Caco-2 (cell line): ENCODE data around the gene DNHD1. TPM values are rescaled to one million over a fixed set of nuclear protein-coding genes. Genes with fewer than 3 reads are reported as not detected.

ENCODE experiments used
- BruUV-seq: library from RNA; stranded (reverse); fragments of 400-500 nt; replicated peaks from 2 replicates; lab custom pipeline; 2021; lab: Mats Ljungman, UMichigan
- CTCF ChIA-PET: fragments of 300-600 bp; sonication (Branson Sonifier 250); formaldehyde crosslinking; loops from one replicate; lab custom pipeline; 2022; ENCODE audit warnings: antibody characterized with exemption; lab: Charles Lee
- POLR2A ChIA-PET: fragments of 300-600 bp; sonication (Branson Sonifier 250); formaldehyde crosslinking; loops from one replicate; lab custom pipeline; 2022; ENCODE audit warnings: antibody characterized with exemption; lab: Charles Lee
- DNase-seq, 2 experiments: peaks; one replicate each; pipeline versions ENCODE4 v3.0.0 to v3.0.0-alpha.2; 2020 to 2022
- H3K27me3 ChIP-seq: replicated peaks from 2 replicates; pipeline ENCODE4 v1.6.0; 2011; ENCODE audit warnings: low read length; ENCODE audit not compliant: control insufficient read depth, insufficient read depth
- H3K36me3 ChIP-seq: 2 replicates; pipeline ENCODE4 v1.5.1; 2011; ENCODE audit warnings: low read length; ENCODE audit not compliant: control insufficient read depth, insufficient read depth
- H3K4me1 ChIP-seq: fragments of 250-450 bp; sonication (Bioruptor Pico); 2 replicates; pipeline ENCODE4 v1.5.1; 2020; ENCODE audit warnings: mild to moderate bottlenecking
- H3K4me3 ChIP-seq: 2 replicates; pipeline ENCODE4 v1.5.1; 2011; ENCODE audit warnings: low read depth, mild to moderate bottlenecking, control low read depth, low read length
- H3K9me3 ChIP-seq: fragments of 250-450 bp; sonication (Bioruptor Pico); 2 replicates; pipeline ENCODE4 v1.5.1; 2020; ENCODE audit warnings: mild to moderate bottlenecking, moderate library complexity
- H3K27ac Mint-ChIP-seq: one replicate; pipeline ENCODE4 v1.8.0; 2022; ENCODE audit warnings: mixed read lengths; ENCODE audit not compliant: unreplicated experiment
- H3K27me3 Mint-ChIP-seq: one replicate; pipeline ENCODE4 v1.8.0; 2022; ENCODE audit warnings: mixed read lengths; ENCODE audit not compliant: insufficient read depth, unreplicated experiment
- H3K36me3 Mint-ChIP-seq: one replicate; pipeline ENCODE4 v1.8.0; 2022; ENCODE audit warnings: mild to moderate bottlenecking, mixed read lengths; ENCODE audit not compliant: insufficient read depth, unreplicated experiment
- H3K4me1 Mint-ChIP-seq: one replicate; pipeline ENCODE4 v1.8.0; 2022; ENCODE audit warnings: low read depth, mixed read lengths; ENCODE audit not compliant: unreplicated experiment
- H3K4me3 Mint-ChIP-seq: one replicate; pipeline ENCODE4 v1.8.0; 2022; ENCODE audit warnings: mild to moderate bottlenecking, moderate library complexity, mixed read lengths; ENCODE audit not compliant: unreplicated experiment
- H3K9me3 Mint-ChIP-seq: one replicate; pipeline ENCODE4 v1.8.0; 2022; ENCODE audit warnings: mixed read lengths; ENCODE audit not compliant: unreplicated experiment
- intact Hi-C: fragments of 100-400 bp; cut with micrococcal nuclease; formaldehyde crosslinking; loops from one replicate; pipeline ENCODE4 v1.10.0; 2022; ENCODE audit not compliant: unreplicated experiment
- total RNA-seq: library from RNA; stranded (reverse); gene quantifications from 2 replicates; pipeline ENCODE4 v1.2.3, GENCODE V29; 2022
- TF ChIP-seq, protein P1 (sequence below), 2 experiments: fragments of 200-600 bp in 1 of 2; IDR thresholded peaks; 1 replicate in 1 of 2; 2 replicates in 1 of 2; pipeline versions ENCODE4 v1.5.1 to v1.8.0; 2011 to 2022; ENCODE audit warnings: antibody characterized with exemption in 1 of 2, control low read depth in 1 of 2, inconsistent platforms in 1 of 2, low read depth in 1 of 2, low read length in 1 of 2, mild to moderate bottlenecking in 1 of 2, moderate library complexity in 1 of 2; ENCODE audit not compliant: insufficient read depth in 1 of 2, severe bottlenecking in 1 of 2, unreplicated experiment in 1 of 2

DNHD1 gene
- total RNA-seq, 1 experiment from 2014 or later = 5.7 TPM

GRCh38 chr11:6606471-6607189 lies 109.5 kb downstream of the DNHD1 start:
- H3K4me3 Mint-ChIP-seq = peak overlapping the region; percentile 49
- Histone ChIP-seq H3K4me1 (peaks cover 43% of the 10 kb centered on the region), H3K36me3 (peaks cover 5% of the 10 kb centered on the region; the same call in 1 of the 2 replicates), H3K4me3 (no peak overlapping the region), H3K9me3 (no peaks in the 10 kb centered on the region), H3K27me3 (no peaks in the 10 kb centered on the region)
- intact Hi-C loops = no loop called here
- H3K27me3 Mint-ChIP-seq = no peaks in the 10 kb centered on the region
- no TSS peak for BruUV-seq
- TF ChIP-seq, protein P1, sequence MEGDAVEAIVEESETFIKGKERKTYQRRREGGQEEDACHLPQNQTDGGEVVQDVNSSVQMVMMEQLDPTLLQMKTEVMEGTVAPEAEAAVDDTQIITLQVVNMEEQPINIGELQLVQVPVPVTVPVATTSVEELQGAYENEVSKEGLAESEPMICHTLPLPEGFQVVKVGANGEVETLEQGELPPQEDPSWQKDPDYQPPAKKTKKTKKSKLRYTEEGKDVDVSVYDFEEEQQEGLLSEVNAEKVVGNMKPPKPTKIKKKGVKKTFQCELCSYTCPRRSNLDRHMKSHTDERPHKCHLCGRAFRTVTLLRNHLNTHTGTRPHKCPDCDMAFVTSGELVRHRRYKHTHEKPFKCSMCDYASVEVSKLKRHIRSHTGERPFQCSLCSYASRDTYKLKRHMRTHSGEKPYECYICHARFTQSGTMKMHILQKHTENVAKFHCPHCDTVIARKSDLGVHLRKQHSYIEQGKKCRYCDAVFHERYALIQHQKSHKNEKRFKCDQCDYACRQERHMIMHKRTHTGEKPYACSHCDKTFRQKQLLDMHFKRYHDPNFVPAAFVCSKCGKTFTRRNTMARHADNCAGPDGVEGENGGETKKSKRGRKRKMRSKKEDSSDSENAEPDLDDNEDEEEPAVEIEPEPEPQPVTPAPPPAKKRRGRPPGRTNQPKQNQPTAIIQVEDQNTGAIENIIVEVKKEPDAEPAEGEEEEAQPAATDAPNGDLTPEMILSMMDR (IDR thresholded peaks at IDR 0.05; ENCODE audit: insufficient read depth in 1 of 2, low read depth in 1 of 2, low read length in 1 of 2, severe bottlenecking in 1 of 2, unreplicated experiment in 1 of 2) = no peak
- DNase-seq = peak; percentile 93 to 96
- peaks cover 17% of the 10 kb centered on the region for H3K4me1 Mint-ChIP-seq
- POLR2A ChIA-PET = interaction anchor here (0.6 to 1.4 kb wide), 4 partner anchors 12 to 125 kb away, joined by 4 to 11 read pairs (median 4); partner anchors contain the start of genes ARFIP2, MRPL17, TIMM10B and TPP1
- no peaks in the 10 kb centered on the region for H3K36me3 Mint-ChIP-seq
- CTCF ChIA-PET = interaction anchor here (0.5 to 1.5 kb wide), 7 partner anchors 13 to 244 kb away, joined by 3 to 9 read pairs (median 5); partner anchors contain the start of genes MRPL17 and TPP1
- H3K9me3 Mint-ChIP-seq = no peaks in the 10 kb centered on the region
- H3K27ac Mint-ChIP-seq = peak overlapping the region; percentile 93

- DNase-seq = no peak
- no peak overlapping the region for H3K4me3 Mint-ChIP-seq
- H3K36me3 Mint-ChIP-seq = no peaks in the 10 kb centered on the region
- CTCF ChIA-PET = interaction anchor here (0.8 to 1.5 kb wide), 6 partner anchors 12 to 244 kb away, joined by 3 to 9 read pairs (median 5); partner anchors contain the start of genes MRPL17 and TPP1
- H3K4me1 Mint-ChIP-seq = peaks cover 17% of the 10 kb centered on the region
- H3K4me3 ChIP-seq = no peak overlapping the region
- H3K4me1 ChIP-seq = peaks cover 38% of the 10 kb centered on the region
- TF ChIP-seq, protein P1 (IDR thresholded peaks at IDR 0.05; ENCODE audit: insufficient read depth in 1 of 2, low read depth in 1 of 2, low read length in 1 of 2, severe bottlenecking in 1 of 2, unreplicated experiment in 1 of 2) = no peak
- H3K27me3 Mint-ChIP-seq = no peaks in the 10 kb centered on the region
- H3K27me3 ChIP-seq = no peaks in the 10 kb centered on the region
- H3K9me3 ChIP-seq = no peaks in the 10 kb centered on the region
- POLR2A ChIA-PET = interaction anchor here (0.9 to 1.4 kb wide), 3 partner anchors 12 to 126 kb away, joined by 4 to 11 read pairs (median 5); partner anchors contain the start of genes ARFIP2, MRPL17, TIMM10B and TPP1
- no peaks in the 10 kb centered on the region for H3K9me3 Mint-ChIP-seq
- BruUV-seq = no TSS peak
- peak overlapping the region; percentile 16 for H3K27ac Mint-ChIP-seq
- intact Hi-C loops = no loop called here
- peaks cover 5% of the 10 kb centered on the region; the same call in 1 of the 2 replicates for H3K36me3 ChIP-seq
These were observed 110.2 kb downstream of the DNHD1 start for GRCh38 chr11:6607190-6607795.

DNA sequence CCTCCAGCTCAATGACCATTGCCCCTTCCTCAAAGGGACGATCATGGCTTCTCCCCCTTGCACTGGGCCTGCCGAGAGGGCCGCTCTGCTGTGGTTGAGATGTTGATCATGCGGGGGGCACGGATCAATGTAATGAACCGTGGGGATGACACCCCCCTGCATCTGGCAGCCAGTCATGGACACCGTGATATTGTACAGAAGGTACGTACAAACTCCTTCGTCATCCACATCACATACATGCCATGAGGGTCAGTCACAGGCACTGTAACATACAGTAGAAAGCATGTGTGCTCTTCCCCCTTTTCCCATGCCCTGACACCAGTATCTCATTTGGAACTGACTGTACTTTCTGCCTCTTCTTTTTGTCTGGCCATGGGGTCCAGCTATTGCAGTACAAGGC lies 110.9 kb downstream of the DNHD1 start:
- no peaks in the 10 kb centered on the region for H3K36me3 Mint-ChIP-seq
- Histone ChIP-seq H3K9me3 (no peaks in the 10 kb centered on the region), H3K36me3 (peaks cover 5% of the 10 kb centered on the region; the same call in 1 of the 2 replicates), H3K27me3 (no peaks in the 10 kb centered on the region), H3K4me1 (peaks cover 39% of the 10 kb centered on the region), H3K4me3 (no peak overlapping the region)
- peak overlapping the region; percentile 16 for H3K27ac Mint-ChIP-seq
- no peak overlapping the region for H3K4me3 Mint-ChIP-seq
- no peaks in the 10 kb centered on the region for H3K27me3 Mint-ChIP-seq
- peaks cover 17% of the 10 kb centered on the region for H3K4me1 Mint-ChIP-seq
- CTCF ChIA-PET = interaction anchor here (1.5 kb wide), 1 partner anchor 75 kb away, joined by 5 read pairs; the partner anchor contains the start of gene MRPL17
- DNase-seq = no peak
- BruUV-seq = no TSS peak
- intact Hi-C loops = no loop called here
- H3K9me3 Mint-ChIP-seq = no peaks in the 10 kb centered on the region
- TF ChIP-seq, protein P1 (IDR thresholded peaks at IDR 0.05; ENCODE audit: insufficient read depth in 1 of 2, low read depth in 1 of 2, low read length in 1 of 2, severe bottlenecking in 1 of 2, unreplicated experiment in 1 of 2) = no peak
- POLR2A ChIA-PET = no interaction called here
